Smooth muscle cell (in vitro differentiated cells): ENCODE measurements around the gene BLID. TPM values are rescaled to one million over a fixed set of nuclear protein-coding genes. Genes with fewer than 3 reads are reported as not detected.

Source experiments
- DNase-seq: peaks from one replicate; lab custom pipeline; 2025; ENCODE audit not compliant: unreplicated experiment; lab: John Stamatoyannopoulos, UW
- H2AFZ ChIP-seq: fragments of 200-600 bp; sonication (generic); 2 replicates; pipeline ENCODE4 v1.6.0; 2016; ENCODE audit warnings: antibody characterized with exemption, low read depth, mild to moderate bottlenecking
- H3F3A ChIP-seq: fragments of 200-600 bp; sonication (generic); 2 replicates; pipeline ENCODE4 v1.6.0; 2017; ENCODE audit warnings: antibody characterized with exemption, low read depth
- H3K27ac ChIP-seq: fragments of 200-600 bp; sonication (generic); 2 replicates; pipeline ENCODE4 v1.5.1; 2016; ENCODE audit warnings: low read depth, mild to moderate bottlenecking
- H3K27me3 ChIP-seq: fragments of 200-600 bp; sonication (generic); 2 replicates; pipeline ENCODE4 v1.6.1; 2016; ENCODE audit warnings: low read depth, mild to moderate bottlenecking
- H3K36me3 ChIP-seq: fragments of 200-600 bp; sonication (generic); 2 replicates; pipeline ENCODE4 v1.5.1; 2016; ENCODE audit warnings: low read depth
- H3K4me1 ChIP-seq: fragments of 200-600 bp; sonication (generic); 2 replicates; pipeline ENCODE4 v1.5.1; 2016; ENCODE audit warnings: low read depth
- H3K4me2 ChIP-seq: fragments of 200-600 bp; sonication (generic); 2 replicates; pipeline ENCODE4 v1.6.0; 2016; ENCODE audit warnings: mild to moderate bottlenecking
- H3K4me3 ChIP-seq: fragments of 200-600 bp; sonication (generic); 2 replicates; pipeline ENCODE4 v1.5.1; 2016; ENCODE audit warnings: mild to moderate bottlenecking
- H3K79me2 ChIP-seq: fragments of 200-600 bp; sonication (generic); 2 replicates; pipeline ENCODE4 v1.6.0; 2016; ENCODE audit warnings: low read depth, mild to moderate bottlenecking
- H3K9ac ChIP-seq: fragments of 200-600 bp; sonication (generic); 2 replicates; pipeline ENCODE4 v1.6.0; 2016; ENCODE audit warnings: low read depth
- H3K9me3 ChIP-seq: fragments of 200-600 bp; sonication (generic); replicated peaks from 2 replicates; pipeline ENCODE4 v1.5.1; 2016; ENCODE audit warnings: low read depth
- H4K20me1 ChIP-seq: fragments of 200-600 bp; sonication (generic); 2 replicates; pipeline ENCODE4 v1.6.0; 2016; ENCODE audit warnings: low read depth
- CTCF ChIP-seq: fragments of 200-600 bp; sonication (generic); IDR thresholded peaks from 2 replicates; pipeline ENCODE4 v1.5.1; 2017; ENCODE audit warnings: borderline replicate concordance, mild to moderate bottlenecking, antibody characterized with exemption; ENCODE audit not compliant: insufficient read depth, poor library complexity, severe bottlenecking
- WGBS: methylation state at CpG from one replicate; pipeline ENCODE4 v1.1.7; 2016; ENCODE audit warnings: low lambda C conversion rate; 5-methylcytosine and 5-hydroxymethylcytosine counted together
- polyA plus RNA-seq: library from polyadenylated mRNA; unstranded; fragments of >200 nt; fragmentation: Nextera tagmentation; extraction: Ambion mirVana; gene quantifications from 2 replicates; pipeline ENCODE4 v1.2.1, GENCODE V29; 2016
- total RNA-seq: library from RNA; depleted of rRNA; stranded (reverse); fragments of >200 nt; gene quantifications from 2 replicates; pipeline ENCODE4 v1.2.3, GENCODE V29; 2014

BLID gene
- total RNA-seq (2.3 and 4.7 TPM in 2 replicates), polyA plus RNA-seq (0.18 TPM in 1 of 2 replicates, not detected in the other)

- no peak for DNase-seq
- H3F3A ChIP-seq: no peaks in the 10 kb centered on the region
- no peaks in the 10 kb centered on the region for H3K4me1 ChIP-seq
- peak within 1 kb of the TSS; percentile 25 for H3K27ac ChIP-seq
- no peaks in the 10 kb centered on the region for H3K27me3 ChIP-seq
- H3K36me3 ChIP-seq: peaks cover 4% of the 10 kb centered on the region
- peak; percentile 52 for TF ChIP-seq CTCF
- H4K20me1 ChIP-seq: no peaks in the 10 kb centered on the region
- no peak within 1 kb of the TSS for H3K4me2 ChIP-seq
- H3K9ac ChIP-seq: no peak within 1 kb of the TSS
- 72% methylated on average over 11 of the region's 11 CpGs for WGBS
- H3K79me2 ChIP-seq: peaks cover 45% of the 10 kb centered on the region
- H3K9me3 ChIP-seq: no peaks in the 10 kb centered on the region
- no peak within 1 kb of the TSS for H3K4me3 ChIP-seq
- no peak within 1 kb of the TSS for H2AFZ ChIP-seq
Measured at GRCh38 chr11:122115524-122116379, at the start of gene BLID. Gene BLID, minus strand, starts transcription at chr11:122116215. Its CDS starts 293 bp downstream, at chr11:122115922.

- Histone ChIP-seq H4K20me1 (no peaks in the 10 kb centered on the region), H3K27me3 (no peaks in the 10 kb centered on the region), H3K9ac (no peak overlapping the region), H3F3A (no peaks in the 10 kb centered on the region), H3K4me1 (peaks cover 28% of the 10 kb centered on the region), H3K79me2 (peaks cover 98% of the 10 kb centered on the region), H3K4me3 (no peak overlapping the region), H3K9me3 (no peaks in the 10 kb centered on the region), H3K4me2 (peak overlapping the region; percentile 6), H3K27ac (peak overlapping the region; percentile 9), H3K36me3 (peaks cover 5% of the 10 kb centered on the region), H2AFZ (no peak overlapping the region)
- WGBS: 94% methylated on average over 3 of the region's 3 CpGs
- DNase-seq: no peak
- no peak for TF ChIP-seq CTCF
Measured at GRCh38 chr11:122163053-122163819, 47.2 kb upstream of the BLID start.

GRCh38 chr11:122162095-122162494 is 46.1 kb upstream of the BLID start:
- Histone ChIP-seq H3K4me1 (peaks cover 27% of the 10 kb centered on the region), H3K79me2 (peaks cover 98% of the 10 kb centered on the region), H3K4me3 (no peak overlapping the region), H3K4me2 (no peak overlapping the region), H3K27ac (no peak overlapping the region), H3F3A (no peaks in the 10 kb centered on the region), H3K36me3 (no peaks in the 10 kb centered on the region), H3K9ac (no peak overlapping the region), H3K9me3 (no peaks in the 10 kb centered on the region), H2AFZ (no peak overlapping the region), H3K27me3 (no peaks in the 10 kb centered on the region), H4K20me1 (no peaks in the 10 kb centered on the region)
- TF ChIP-seq CTCF: no peak
- WGBS: 92% methylated on average over 2 of the region's 2 CpGs
- no peak for DNase-seq
